ENCODE measurements around the gene SPIN2B.

Gene SPIN2B

GRCh38 chrX:57070185-57070984 lies 51.0 kb downstream of the SPIN2B start:
- DNase-seq: no peak
